HG03280 (cell line): ENCODE results near the gene YY2.
"Not testable (repeated sequence)": the region's sequence is repeated elsewhere in the genome, so short reads cannot be mapped to it uniquely, and the experiment has no call there.

Experiments
- ATAC-seq: cut with Tn5 transposase; IDR thresholded peaks from one replicate; pipeline ENCODE4 v1.9.1; 2021; ENCODE audit warnings: mild to moderate bottlenecking, moderate library complexity; ENCODE audit not compliant: unreplicated experiment

YY2 gene

GRCh38 chrX:21873063-21873775, 17.4 kb downstream of the YY2 start:
- ATAC-seq: no peak

- ATAC-seq: not testable (repeated sequence)
Observed at GRCh38 chrX:21874182-21874581, 18.4 kb downstream of the YY2 start.

- ATAC-seq: no peak
Observed at GRCh38 chrX:21875013-21875412, 19.2 kb downstream of the YY2 start.

- no peak for ATAC-seq
Observed at GRCh38 chrX:21881881-21882574, 26.2 kb downstream of the YY2 start.

DNA sequence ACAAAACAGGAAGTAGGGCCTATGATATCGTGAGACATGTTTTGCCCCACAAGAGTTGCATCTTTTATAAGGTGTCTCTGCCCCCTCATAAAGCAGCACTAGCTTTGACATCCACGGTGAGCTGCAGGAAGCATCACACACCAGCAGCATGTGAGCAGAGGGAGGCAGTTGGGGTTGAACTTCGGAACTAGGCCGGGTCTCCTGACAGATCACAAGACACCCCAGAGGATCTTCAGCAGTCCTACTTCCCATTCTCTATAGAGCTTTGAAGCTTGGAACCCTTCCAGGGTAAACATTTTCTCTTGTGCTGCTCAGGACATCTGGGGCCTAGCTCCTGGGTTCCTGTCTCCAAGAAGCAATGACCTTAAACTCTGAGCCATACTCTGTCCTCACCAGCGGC, 27.5 kb downstream of the YY2 start:
- no peak for ATAC-seq

GRCh38 chrX:21885568-21885967, 29.8 kb downstream of the YY2 start:
- no peak for ATAC-seq

- ATAC-seq: no peak
Observed at GRCh38 chrX:21905313-21905712, 49.5 kb downstream of the YY2 start.

- no peak for ATAC-seq
Observed at GRCh38 chrX:21905953-21906352, 50.2 kb downstream of the YY2 start.

DNA sequence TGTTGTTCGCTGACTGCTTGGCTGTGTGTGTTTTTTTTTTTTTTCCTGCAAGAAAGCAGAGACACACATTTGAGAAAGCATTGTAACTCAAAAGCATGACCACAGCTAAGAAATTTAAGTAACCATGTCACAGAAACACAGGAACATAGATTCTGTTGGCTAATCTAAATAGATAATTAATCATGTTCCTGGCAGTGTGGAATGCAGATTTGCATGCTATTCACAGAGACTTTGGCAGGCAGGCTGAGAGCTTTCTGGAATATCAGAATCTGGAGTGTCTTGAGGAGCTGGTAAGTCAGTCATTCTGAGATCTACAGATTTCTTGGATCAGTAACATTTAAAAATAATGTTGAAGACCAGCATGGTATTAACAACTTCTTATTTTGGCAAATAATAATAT, 51.5 kb downstream of the YY2 start:
- ATAC-seq: no peak
